NT2/D1 (cell line): Measurements from ENCODE around the gene ABCB11.

Source experiments
- DNase-seq: peaks from one replicate; pipeline ENCODE4 v3.0.0-alpha.2; 2011; ENCODE audit warnings: low read depth, low spot score
- H3K27me3 ChIP-seq: 2 replicates; pipeline ENCODE4 v1.6.0; 2011; ENCODE audit warnings: mild to moderate bottlenecking; ENCODE audit not compliant: insufficient read length, insufficient read depth
- H3K36me3 ChIP-seq: 2 replicates; pipeline ENCODE4 v1.6.1; 2011; ENCODE audit warnings: mild to moderate bottlenecking, low read length, mixed read lengths; ENCODE audit not compliant: insufficient read depth, insufficient read length
- H3K4me1 ChIP-seq: 2 replicates; pipeline ENCODE4 v1.5.1; 2011; ENCODE audit not compliant: insufficient read depth, insufficient read length
- H3K4me3 ChIP-seq: 2 replicates; pipeline ENCODE4 v1.5.1; 2011; ENCODE audit warnings: low read depth; ENCODE audit not compliant: insufficient read length
- H3K9ac ChIP-seq: 2 replicates; pipeline ENCODE4 v1.6.0; 2011; ENCODE audit warnings: low read depth; ENCODE audit not compliant: insufficient read length
- H3K9me3 ChIP-seq: 2 replicates; pipeline ENCODE4 v1.5.1; 2011; ENCODE audit warnings: mild to moderate bottlenecking, low read length; ENCODE audit not compliant: insufficient read depth
- SUZ12 ChIP-seq: IDR thresholded peaks from 2 replicates; pipeline ENCODE4 v1.6.1; 2011; ENCODE audit not compliant: insufficient read length, insufficient read depth; ENCODE audit errors: extremely low read depth
- YY1 ChIP-seq: IDR thresholded peaks from 2 replicates; pipeline ENCODE4 v1.6.1; 2011; ENCODE audit not compliant: insufficient read length, insufficient read depth
- ZNF274 ChIP-seq: IDR thresholded peaks from 2 replicates; pipeline ENCODE4 v1.6.1; 2011; ENCODE audit warnings: mild to moderate bottlenecking, low read depth, low read length

The ABCB11 gene

DNA sequence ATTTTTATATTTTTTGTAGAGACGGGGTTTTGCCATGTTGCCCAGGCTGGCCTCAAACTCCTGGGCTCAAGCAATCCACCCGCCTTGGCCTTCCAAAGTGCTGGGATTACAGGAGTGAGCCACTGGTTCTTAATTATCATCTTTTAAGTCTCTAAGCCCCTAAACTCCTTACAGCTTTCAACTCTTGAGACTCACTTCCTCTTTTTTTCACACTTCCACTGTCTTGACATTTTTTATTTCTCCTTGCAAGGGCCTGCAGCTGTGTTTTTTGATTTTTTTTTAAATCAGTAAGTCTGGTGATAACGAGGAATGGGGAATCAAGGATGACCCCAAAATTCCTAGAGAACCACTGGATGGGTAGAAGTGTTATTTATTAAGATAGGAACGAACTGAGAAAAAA lies 8.6 kb upstream of the ABCB11 start:
- Histone ChIP-seq H3K36me3 (no peaks in the 10 kb centered on the region), H3K27me3 (no peaks in the 10 kb centered on the region), H3K9ac (no peak overlapping the region), H3K4me1 (no peaks in the 10 kb centered on the region), H3K4me3 (no peak overlapping the region), H3K9me3 (peaks cover 30% of the 10 kb centered on the region)
- TF ChIP-seq YY1 (no peak), SUZ12 (no peak), ZNF274 (no peak)
- DNase-seq: no peak

GRCh38 chr2:169038338-169038757 lies 7.2 kb upstream of the ABCB11 start:
- Histone ChIP-seq H3K9ac (no peak overlapping the region), H3K4me1 (no peaks in the 10 kb centered on the region), H3K27me3 (no peaks in the 10 kb centered on the region), H3K4me3 (no peak overlapping the region), H3K36me3 (no peaks in the 10 kb centered on the region), H3K9me3 (peaks cover 17% of the 10 kb centered on the region)
- TF ChIP-seq SUZ12: no peak
- no peak for TF ChIP-seq YY1
- TF ChIP-seq ZNF274: no peak
- DNase-seq: no peak

- TF ChIP-seq SUZ12 (no peak), ZNF274 (no peak), YY1 (no peak)
- Histone ChIP-seq H3K9ac (no peak overlapping the region), H3K4me1 (no peaks in the 10 kb centered on the region), H3K4me3 (no peak overlapping the region), H3K27me3 (no peaks in the 10 kb centered on the region), H3K9me3 (peaks cover 5% of the 10 kb centered on the region; the same call in 1 of the 2 replicates), H3K36me3 (no peaks in the 10 kb centered on the region)
- DNase-seq: no peak
These were observed 5.8 kb upstream of the ABCB11 start for GRCh38 chr2:169036736-169037440.

- TF ChIP-seq YY1 (no peak), SUZ12 (no peak), ZNF274 (no peak)
- Histone ChIP-seq H3K4me1 (no peaks in the 10 kb centered on the region), H3K4me3 (no peak overlapping the region), H3K9ac (no peak overlapping the region), H3K36me3 (no peaks in the 10 kb centered on the region), H3K27me3 (no peaks in the 10 kb centered on the region), H3K9me3 (no peaks in the 10 kb centered on the region)
- no peak for DNase-seq
These were observed 4.8 kb upstream of the ABCB11 start for GRCh38 chr2:169035887-169036286.

DNA sequence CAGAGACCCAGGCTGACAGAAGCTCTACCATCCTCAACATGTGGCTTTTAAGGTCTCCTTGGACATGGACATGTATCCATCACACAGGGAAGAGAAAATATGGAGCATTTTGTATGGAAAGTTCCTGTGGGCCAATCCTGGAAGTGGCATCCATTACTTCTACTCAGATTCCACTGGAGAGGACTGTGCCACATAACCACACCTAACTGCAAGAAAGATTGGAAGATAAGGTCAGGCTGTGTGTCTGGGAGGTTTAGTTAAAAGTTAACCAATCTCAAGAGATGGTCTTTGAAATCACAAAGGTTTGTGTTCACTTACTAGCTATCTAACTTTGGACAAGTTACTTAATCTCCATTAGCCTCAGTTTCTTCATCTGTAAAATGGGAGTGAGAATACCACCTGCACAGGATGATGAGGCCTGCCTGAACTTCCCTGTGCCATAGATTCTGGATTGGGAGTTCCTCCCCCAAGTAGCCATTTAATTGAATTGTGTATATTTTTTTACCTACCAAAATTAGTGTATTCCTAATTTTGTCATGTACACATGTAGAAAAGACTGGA lies 3.9 kb upstream of the ABCB11 start:
- no peaks in the 10 kb centered on the region for H3K36me3 ChIP-seq
- DNase-seq: no peak
- H3K4me1 ChIP-seq: no peaks in the 10 kb centered on the region
- H3K9ac ChIP-seq: no peak overlapping the region
- TF ChIP-seq ZNF274 (no peak), SUZ12 (no peak), YY1 (no peak)
- no peaks in the 10 kb centered on the region for H3K9me3 ChIP-seq
- no peak overlapping the region for H3K4me3 ChIP-seq
- H3K27me3 ChIP-seq: no peaks in the 10 kb centered on the region

- Histone ChIP-seq H3K27me3 (no peaks in the 10 kb centered on the region), H3K9me3 (no peaks in the 10 kb centered on the region), H3K4me3 (no peak overlapping the region), H3K9ac (no peak overlapping the region), H3K36me3 (no peaks in the 10 kb centered on the region), H3K4me1 (no peaks in the 10 kb centered on the region)
- TF ChIP-seq YY1 (no peak), ZNF274 (no peak), SUZ12 (no peak)
- DNase-seq: no peak
These were observed 3.1 kb upstream of the ABCB11 start for GRCh38 chr2:169034256-169034655.

GRCh38 chr2:169029341-169029740 lies 1.8 kb downstream of the ABCB11 start:
- Histone ChIP-seq H3K9me3 (no peaks in the 10 kb centered on the region), H3K4me3 (no peak overlapping the region), H3K36me3 (no peaks in the 10 kb centered on the region), H3K27me3 (no peaks in the 10 kb centered on the region), H3K9ac (no peak overlapping the region), H3K4me1 (no peaks in the 10 kb centered on the region)
- no peak for TF ChIP-seq SUZ12
- TF ChIP-seq ZNF274: no peak
- no peak for TF ChIP-seq YY1
- no peak for DNase-seq
